ENCODE results near the gene NCOR2.

Gene NCOR2

GRCh38 chr12:124538194-124539082, 29.0 kb downstream of the NCOR2 start:
- Histone ChIP-seq H3K27me3 (no peaks in the 10 kb centered on the region), H3K4me2 (peak overlapping the region; percentile 83 to 96 (median 92)), H4K20me1 (peaks cover 83 to 86% (median 85%) of the 10 kb centered on the region in 11 experiments), H3K9me3 (replicated peaks in 1 of 11) (no peaks in the 10 kb centered on the region), H3K9ac (peak overlapping the region; percentile 22 to 72 (median 61); a peak in 20 of 22 replicates), H3K4me3 (peak overlapping the region in 5 of 10 experiments; percentile 6 to 41 (median 15); a peak in 9 of 20 replicates), H3K36me3 (peaks cover 0 to 29% (median 17%) of the 10 kb centered on the region in 11 experiments; a peak in 15 of 22 replicates), H3K27ac (peak overlapping the region in 10 of 11 experiments; percentile 20 to 82 (median 72); a peak in 19 of 22 replicates), H3K4me1 (peaks cover 54 to 76% (median 68%) of the 10 kb centered on the region in 10 experiments)
- peak in 9 of 11 experiments; percentile 19 to 81 (median 51); a peak in 11 of 22 replicates for TF ChIP-seq Cebpa-rat (IDR thresholded peaks at IDR 0.05)

GRCh38 chr12:124537525-124538193, 29.8 kb downstream of the NCOR2 start:
- H4K20me1 ChIP-seq, result peaks cover 81 to 86% (median 84%) of the 10 kb centered on the region in 11 experiments
- peak overlapping the region in 3 of 10 experiments; percentile 15 to 41 (median 17); a peak in 4 of 20 replicates for H3K4me3 ChIP-seq
- peaks cover 47 to 74% (median 66%) of the 10 kb centered on the region in 10 experiments for H3K4me1 ChIP-seq
- H3K4me2 ChIP-seq, result peak overlapping the region; percentile 83 to 96 (median 92)
- H3K9ac ChIP-seq, result peak overlapping the region; percentile 22 to 72 (median 61); a peak in 20 of 22 replicates
- H3K27ac ChIP-seq, result peak overlapping the region in 9 of 11 experiments; percentile 63 to 82 (median 73); a peak in 18 of 22 replicates
- TF ChIP-seq Cebpa-rat (IDR thresholded peaks at IDR 0.05), result no peak
- no peaks in the 10 kb centered on the region for H3K9me3 ChIP-seq (replicated peaks in 1 of 11)
- no peaks in the 10 kb centered on the region for H3K27me3 ChIP-seq
- H3K36me3 ChIP-seq, result peaks cover 0 to 33% (median 18%) of the 10 kb centered on the region in 11 experiments; a peak in 15 of 22 replicates

- no peak for TF ChIP-seq Cebpa-rat (IDR thresholded peaks at IDR 0.05)
- H3K4me3 ChIP-seq, result no peak overlapping the region
- H3K4me2 ChIP-seq, result peak overlapping the region in 10 of 11 experiments; percentile 83 to 96 (median 92); a peak in 17 of 22 replicates
- H3K9me3 ChIP-seq (replicated peaks in 1 of 11), result no peaks in the 10 kb centered on the region
- peak overlapping the region in 1 of 11 experiments; percentile 82; a peak in 1 of 22 replicates for H3K27ac ChIP-seq
- H3K36me3 ChIP-seq, result peaks cover 0 to 42% (median 18%) of the 10 kb centered on the region in 11 experiments; a peak in 15 of 22 replicates
- H4K20me1 ChIP-seq, result peaks cover 82 to 86% (median 85%) of the 10 kb centered on the region in 11 experiments
- no peak overlapping the region for H3K9ac ChIP-seq
- H3K27me3 ChIP-seq, result no peaks in the 10 kb centered on the region
- H3K4me1 ChIP-seq, result peaks cover 38 to 75% (median 66%) of the 10 kb centered on the region in 10 experiments
Observed at GRCh38 chr12:124536641-124537040, 30.8 kb downstream of the NCOR2 start.

GRCh38 chr12:124534776-124535740, 32.4 kb downstream of the NCOR2 start:
- no peak for TF ChIP-seq Cebpa-rat (IDR thresholded peaks at IDR 0.05)
- H3K27ac ChIP-seq, result no peak overlapping the region
- H3K9ac ChIP-seq, result no peak overlapping the region
- H3K4me2 ChIP-seq, result no peak overlapping the region
- H3K4me3 ChIP-seq, result no peak overlapping the region
- H3K9me3 ChIP-seq (replicated peaks in 1 of 11), result no peaks in the 10 kb centered on the region
- no peaks in the 10 kb centered on the region for H3K27me3 ChIP-seq
- peaks cover 47 to 86% (median 79%) of the 10 kb centered on the region in 10 experiments for H3K4me1 ChIP-seq
- peaks cover 95 to 100% (median 99%) of the 10 kb centered on the region in 11 experiments for H4K20me1 ChIP-seq
- H3K36me3 ChIP-seq, result peaks cover 0 to 47% (median 18%) of the 10 kb centered on the region in 11 experiments; a peak in 15 of 22 replicates

GRCh38 chr12:124533456-124533855, 34.0 kb downstream of the NCOR2 start:
- Histone ChIP-seq H3K9ac (peak overlapping the region in 1 of 11 experiments; percentile 13; a peak in 2 of 22 replicates), H3K4me3 (no peak overlapping the region), H4K20me1 (peaks cover 92 to 100% (median 99%) of the 10 kb centered on the region in 11 experiments), H3K27me3 (no peaks in the 10 kb centered on the region), H3K36me3 (peaks cover 0 to 54% (median 18%) of the 10 kb centered on the region in 11 experiments; a peak in 15 of 22 replicates), H3K9me3 (replicated peaks in 1 of 11) (no peaks in the 10 kb centered on the region), H3K27ac (no peak overlapping the region), H3K4me1 (peaks cover 41 to 84% (median 78%) of the 10 kb centered on the region in 10 experiments), H3K4me2 (peak overlapping the region in 3 of 11 experiments; percentile 2 to 20 (median 13); a peak in 2 of 22 replicates)
- TF ChIP-seq Cebpa-rat (IDR thresholded peaks at IDR 0.05), result no peak

GRCh38 chr12:124532967-124533366, 34.4 kb downstream of the NCOR2 start:
- no peak overlapping the region for H3K4me3 ChIP-seq
- no peaks in the 10 kb centered on the region for H3K9me3 ChIP-seq (replicated peaks in 1 of 11)
- peak overlapping the region in 3 of 11 experiments; percentile 2 to 20 (median 13); a peak in 3 of 22 replicates for H3K4me2 ChIP-seq
- H3K27ac ChIP-seq, result no peak overlapping the region
- peak overlapping the region in 1 of 11 experiments; percentile 13; a peak in 2 of 22 replicates for H3K9ac ChIP-seq
- H3K27me3 ChIP-seq, result no peaks in the 10 kb centered on the region
- peaks cover 41 to 84% (median 78%) of the 10 kb centered on the region in 10 experiments for H3K4me1 ChIP-seq
- peaks cover 92 to 100% (median 98%) of the 10 kb centered on the region in 11 experiments for H4K20me1 ChIP-seq
- peaks cover 0 to 54% (median 18%) of the 10 kb centered on the region in 11 experiments; a peak in 15 of 22 replicates for H3K36me3 ChIP-seq
- TF ChIP-seq Cebpa-rat (IDR thresholded peaks at IDR 0.05), result no peak

GRCh38 chr12:124532331-124532750, 35.1 kb downstream of the NCOR2 start:
- peak overlapping the region; percentile 16 to 75 (median 64); a peak in 16 of 22 replicates for H3K4me2 ChIP-seq
- peaks cover 90 to 100% (median 98%) of the 10 kb centered on the region in 11 experiments for H4K20me1 ChIP-seq
- H3K9me3 ChIP-seq (replicated peaks in 1 of 11), result no peaks in the 10 kb centered on the region
- no peak overlapping the region for H3K4me3 ChIP-seq
- peaks cover 0 to 54% (median 18%) of the 10 kb centered on the region in 11 experiments; a peak in 15 of 22 replicates for H3K36me3 ChIP-seq
- no peak for TF ChIP-seq Cebpa-rat (IDR thresholded peaks at IDR 0.05)
- no peaks in the 10 kb centered on the region for H3K27me3 ChIP-seq
- H3K9ac ChIP-seq, result peak overlapping the region in 2 of 11 experiments; percentile 19 to 27; a peak in 2 of 22 replicates
- peaks cover 41 to 84% (median 78%) of the 10 kb centered on the region in 10 experiments for H3K4me1 ChIP-seq
- H3K27ac ChIP-seq, result no peak overlapping the region
